Neural cell (in vitro differentiated cells): Measurements from ENCODE around the gene BMS1. TPM values are rescaled to one million over a fixed set of nuclear protein-coding genes. Genes with fewer than 3 reads are reported as not detected.

Source experiments
- H2AFZ ChIP-seq: fragments of 200-600, 300-800 bp; sonication (generic), shearing (Covaris generic); 2 replicates; pipeline ENCODE4 v1.6.0; 2014; ENCODE audit warnings: low read depth, mild to moderate bottlenecking, antibody characterized with exemption, low read length, moderate library complexity
- H3F3A ChIP-seq: fragments of 200-600 bp; shearing (Covaris generic); 2 replicates; pipeline ENCODE4 v1.6.1; 2016; ENCODE audit warnings: mild to moderate bottlenecking, moderate library complexity, mixed read lengths, antibody characterized with exemption, low read length; ENCODE audit not compliant: insufficient read depth, poor library complexity, severe bottlenecking
- H3K27ac ChIP-seq: fragments of 200-600, 300-800 bp; sonication (generic), shearing (Covaris generic); 2 replicates; pipeline ENCODE4 v1.5.1; 2014; ENCODE audit warnings: mild to moderate bottlenecking, low read length, moderate library complexity
- H3K27me3 ChIP-seq: fragments of 300-800, 200-600 bp; sonication (generic), shearing (Covaris generic); 2 replicates; pipeline ENCODE4 v1.6.0; 2014; ENCODE audit warnings: mild to moderate bottlenecking, low read depth, low read length, moderate library complexity; ENCODE audit not compliant: insufficient read depth
- H3K36me3 ChIP-seq: fragments of 300-800, 200-600 bp; sonication (generic), shearing (Covaris generic); 2 replicates; pipeline ENCODE4 v1.5.1; 2014; ENCODE audit warnings: mild to moderate bottlenecking, antibody characterized with exemption, low read length, moderate library complexity; ENCODE audit not compliant: insufficient read depth
- H3K4me2 ChIP-seq: fragments of 300-800, 200-600 bp; sonication (generic), shearing (Covaris generic); 2 replicates; pipeline ENCODE4 v1.6.0; 2014; ENCODE audit warnings: mild to moderate bottlenecking, low read length
- H3K4me3 ChIP-seq: fragments of 300-800, 200-600 bp; sonication (generic), shearing (Covaris generic); 2 replicates; pipeline ENCODE4 v1.5.1; 2014; ENCODE audit warnings: mild to moderate bottlenecking, low read length, moderate library complexity
- H3K79me2 ChIP-seq: fragments of 200-600 bp; shearing (Covaris generic); replicated peaks from 2 replicates; pipeline ENCODE4 v1.6.0; 2014; ENCODE audit warnings: mild to moderate bottlenecking, low read length, moderate library complexity; ENCODE audit not compliant: insufficient read depth
- H3K9ac ChIP-seq: fragments of 300-800, 200-600 bp; sonication (generic), shearing (Covaris generic); 2 replicates; pipeline ENCODE4 v1.6.1; 2016; ENCODE audit warnings: mild to moderate bottlenecking, low read length, mixed read lengths
- H3K9me2 ChIP-seq: fragments of 200-600 bp; shearing (Covaris generic); 2 replicates; pipeline ENCODE4 v1.6.1; 2016; ENCODE audit warnings: mild to moderate bottlenecking, low read length, mixed read lengths; ENCODE audit not compliant: insufficient read depth
- H3K9me3 ChIP-seq: fragments of 200-600, 300-800 bp; sonication (generic), shearing (Covaris generic); 2 replicates; pipeline ENCODE4 v1.6.1; 2016; ENCODE audit warnings: mild to moderate bottlenecking, mixed run types, low read length, moderate library complexity, mixed read lengths
- H4K20me1 ChIP-seq: fragments of 200-600 bp; shearing (Covaris generic); 2 replicates; pipeline ENCODE4 v1.6.1; 2016; ENCODE audit warnings: mild to moderate bottlenecking, mixed run types; ENCODE audit not compliant: insufficient read depth
- MXI1 ChIP-seq: fragments of 450-650 bp; conservative IDR thresholded peaks from 2 replicates; pipeline ENCODE4 v1.6.1; 2014; ENCODE audit warnings: antibody characterized with exemption, mild to moderate bottlenecking; ENCODE audit not compliant: poor library complexity, severe bottlenecking
- POLR2AphosphoS5 ChIP-seq: IDR thresholded peaks from 2 replicates; pipeline ENCODE4 v1.6.1; 2012
- RAD21 ChIP-seq: fragments of 450-650 bp; conservative IDR thresholded peaks from 2 replicates; pipeline ENCODE4 v1.6.1; 2014; ENCODE audit warnings: antibody characterized with exemption, mild to moderate bottlenecking, moderate library complexity
- SMC3 ChIP-seq: fragments of 450-650 bp; conservative IDR thresholded peaks from 2 replicates; pipeline ENCODE4 v1.6.1; 2014; ENCODE audit warnings: antibody characterized with exemption, mild to moderate bottlenecking, moderate library complexity; ENCODE audit not compliant: poor library complexity
- TAF1 ChIP-seq: IDR thresholded peaks from 2 replicates; pipeline ENCODE4 v1.6.1; 2012; ENCODE audit warnings: low read depth
- polyA plus RNA-seq: library from polyadenylated mRNA; depleted of rRNA; stranded (reverse); fragments of >200 nt; gene quantifications from 2 replicates; pipeline ENCODE4 v1.2.3, GENCODE V29; 2014
- TF ChIP-seq, protein P1 (sequence below): fragments of 450-650 bp; IDR thresholded peaks from 2 replicates; pipeline ENCODE4 v1.5.1; 2014; ENCODE audit warnings: antibody characterized with exemption, mild to moderate bottlenecking, moderate library complexity; ENCODE audit not compliant: poor library complexity, severe bottlenecking
- TF ChIP-seq, protein P2 (sequence below): IDR thresholded peaks from 2 replicates; pipeline ENCODE4 v1.6.1; 2012; ENCODE audit warnings: borderline replicate concordance

Gene BMS1
- polyA plus RNA-seq, 1 donor from 2014 or later, result 8.5 TPM

DNA sequence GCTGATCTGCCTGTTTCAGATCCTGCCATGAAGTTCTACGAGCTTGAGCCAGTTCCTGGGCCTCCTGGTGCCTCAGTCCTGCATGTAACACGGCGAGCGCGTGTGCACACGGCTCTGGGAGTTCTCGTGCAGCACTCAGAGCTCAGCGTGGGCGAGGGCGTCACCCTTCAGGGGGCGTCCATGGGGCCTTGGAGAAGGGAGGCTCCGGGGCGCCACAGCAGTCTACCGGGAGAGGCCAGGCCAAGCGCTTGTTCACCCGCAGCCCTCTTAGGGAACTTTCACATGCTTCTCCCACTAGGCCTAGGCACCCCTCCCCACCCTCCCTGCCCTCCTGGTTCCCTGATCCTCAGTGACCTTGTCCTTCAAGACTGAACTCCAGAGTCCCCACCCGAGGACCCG, 83.1 kb downstream of the BMS1 start:
- H3K4me3 ChIP-seq, result no peak overlapping the region

DNA sequence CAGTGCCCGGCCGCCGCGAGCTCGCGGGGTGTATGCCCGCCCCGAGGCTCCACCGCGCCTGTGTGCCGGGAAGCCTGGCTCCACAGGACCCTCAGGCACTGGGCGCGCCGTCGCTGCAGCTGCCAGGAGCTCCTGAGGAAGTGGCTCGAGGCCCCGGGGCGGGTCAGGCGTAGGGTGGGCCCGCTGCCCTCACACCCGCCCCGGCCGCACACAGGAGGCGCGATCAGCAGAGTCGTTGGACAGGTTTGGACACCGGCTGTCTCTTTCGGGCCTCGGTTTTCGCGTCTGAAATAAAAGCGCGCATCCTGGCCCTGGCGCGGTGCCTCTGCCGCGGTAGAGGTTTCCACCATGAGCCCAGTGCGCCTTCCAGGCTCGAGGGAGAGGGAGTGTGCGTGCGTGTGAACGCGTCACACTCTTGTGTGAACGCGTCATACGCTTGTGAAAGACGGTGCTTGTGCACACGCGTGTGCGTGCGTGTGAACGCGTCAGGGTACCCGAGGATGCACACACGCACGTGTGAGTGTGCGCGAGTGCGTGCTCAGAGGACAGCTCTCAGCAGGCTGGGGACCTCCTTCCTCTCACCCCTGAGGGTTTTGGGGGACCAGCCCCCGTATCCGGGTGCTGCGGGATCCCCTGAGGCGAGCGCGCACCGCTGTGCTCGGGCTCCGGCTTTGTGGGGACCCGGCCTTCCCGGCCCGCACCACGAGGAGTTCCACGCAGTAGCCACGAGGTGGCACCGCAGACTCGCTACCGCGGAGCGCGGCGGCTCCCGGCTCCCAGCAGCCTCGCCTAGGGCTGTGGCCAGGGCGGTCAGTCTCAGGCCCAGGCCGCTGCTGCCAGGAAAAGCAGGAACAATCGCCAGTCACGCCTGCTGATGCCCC, 83.8 kb downstream of the BMS1 start:
- TF ChIP-seq SMC3 (peak; percentile 95), MXI1 (no peak), RAD21 (peak; percentile 85)
- TF ChIP-seq, protein P1, sequence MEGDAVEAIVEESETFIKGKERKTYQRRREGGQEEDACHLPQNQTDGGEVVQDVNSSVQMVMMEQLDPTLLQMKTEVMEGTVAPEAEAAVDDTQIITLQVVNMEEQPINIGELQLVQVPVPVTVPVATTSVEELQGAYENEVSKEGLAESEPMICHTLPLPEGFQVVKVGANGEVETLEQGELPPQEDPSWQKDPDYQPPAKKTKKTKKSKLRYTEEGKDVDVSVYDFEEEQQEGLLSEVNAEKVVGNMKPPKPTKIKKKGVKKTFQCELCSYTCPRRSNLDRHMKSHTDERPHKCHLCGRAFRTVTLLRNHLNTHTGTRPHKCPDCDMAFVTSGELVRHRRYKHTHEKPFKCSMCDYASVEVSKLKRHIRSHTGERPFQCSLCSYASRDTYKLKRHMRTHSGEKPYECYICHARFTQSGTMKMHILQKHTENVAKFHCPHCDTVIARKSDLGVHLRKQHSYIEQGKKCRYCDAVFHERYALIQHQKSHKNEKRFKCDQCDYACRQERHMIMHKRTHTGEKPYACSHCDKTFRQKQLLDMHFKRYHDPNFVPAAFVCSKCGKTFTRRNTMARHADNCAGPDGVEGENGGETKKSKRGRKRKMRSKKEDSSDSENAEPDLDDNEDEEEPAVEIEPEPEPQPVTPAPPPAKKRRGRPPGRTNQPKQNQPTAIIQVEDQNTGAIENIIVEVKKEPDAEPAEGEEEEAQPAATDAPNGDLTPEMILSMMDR, result peak; percentile 91
- TF ChIP-seq, protein P2, sequence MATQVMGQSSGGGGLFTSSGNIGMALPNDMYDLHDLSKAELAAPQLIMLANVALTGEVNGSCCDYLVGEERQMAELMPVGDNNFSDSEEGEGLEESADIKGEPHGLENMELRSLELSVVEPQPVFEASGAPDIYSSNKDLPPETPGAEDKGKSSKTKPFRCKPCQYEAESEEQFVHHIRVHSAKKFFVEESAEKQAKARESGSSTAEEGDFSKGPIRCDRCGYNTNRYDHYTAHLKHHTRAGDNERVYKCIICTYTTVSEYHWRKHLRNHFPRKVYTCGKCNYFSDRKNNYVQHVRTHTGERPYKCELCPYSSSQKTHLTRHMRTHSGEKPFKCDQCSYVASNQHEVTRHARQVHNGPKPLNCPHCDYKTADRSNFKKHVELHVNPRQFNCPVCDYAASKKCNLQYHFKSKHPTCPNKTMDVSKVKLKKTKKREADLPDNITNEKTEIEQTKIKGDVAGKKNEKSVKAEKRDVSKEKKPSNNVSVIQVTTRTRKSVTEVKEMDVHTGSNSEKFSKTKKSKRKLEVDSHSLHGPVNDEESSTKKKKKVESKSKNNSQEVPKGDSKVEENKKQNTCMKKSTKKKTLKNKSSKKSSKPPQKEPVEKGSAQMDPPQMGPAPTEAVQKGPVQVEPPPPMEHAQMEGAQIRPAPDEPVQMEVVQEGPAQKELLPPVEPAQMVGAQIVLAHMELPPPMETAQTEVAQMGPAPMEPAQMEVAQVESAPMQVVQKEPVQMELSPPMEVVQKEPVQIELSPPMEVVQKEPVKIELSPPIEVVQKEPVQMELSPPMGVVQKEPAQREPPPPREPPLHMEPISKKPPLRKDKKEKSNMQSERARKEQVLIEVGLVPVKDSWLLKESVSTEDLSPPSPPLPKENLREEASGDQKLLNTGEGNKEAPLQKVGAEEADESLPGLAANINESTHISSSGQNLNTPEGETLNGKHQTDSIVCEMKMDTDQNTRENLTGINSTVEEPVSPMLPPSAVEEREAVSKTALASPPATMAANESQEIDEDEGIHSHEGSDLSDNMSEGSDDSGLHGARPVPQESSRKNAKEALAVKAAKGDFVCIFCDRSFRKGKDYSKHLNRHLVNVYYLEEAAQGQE, result no peak
- Histone ChIP-seq H3F3A (no peaks in the 10 kb centered on the region), H3K9ac (peak overlapping the region; percentile 20), H3K27ac (no peak overlapping the region), H4K20me1 (no peaks in the 10 kb centered on the region), H3K79me2 (no peaks in the 10 kb centered on the region), H3K36me3 (no peaks in the 10 kb centered on the region), H3K4me3 (peak overlapping the region; percentile 58), H3K9me2 (no peaks in the 10 kb centered on the region), H3K27me3 (peaks cover 4% of the 10 kb centered on the region), H3K4me2 (no peak overlapping the region), H3K9me3 (no peaks in the 10 kb centered on the region), H2AFZ (no peak overlapping the region)

More for the DNA sequence above, 83.1 kb downstream of the BMS1 start:
- Histone ChIP-seq H3K9me3 (no peaks in the 10 kb centered on the region), H3K9ac (no peak overlapping the region), H4K20me1 (no peaks in the 10 kb centered on the region), H3K9me2 (no peaks in the 10 kb centered on the region), H3K27ac (no peak overlapping the region), H3K27me3 (peaks cover 4% of the 10 kb centered on the region), H3K36me3 (no peaks in the 10 kb centered on the region), H2AFZ (no peak overlapping the region), H3K4me2 (no peak overlapping the region), H3K79me2 (no peaks in the 10 kb centered on the region), H3F3A (no peaks in the 10 kb centered on the region)
- no peak for TF ChIP-seq POLR2AphosphoS5
- TF ChIP-seq, protein P1, result no peak
- no peak for TF ChIP-seq TAF1
- TF ChIP-seq MXI1, result no peak
- no peak for TF ChIP-seq SMC3
